Measurements from ENCODE around the gene SRSF10.
"Not testable (repeated sequence)": the region's sequence is repeated elsewhere in the genome, so short reads cannot be mapped to it uniquely, and the experiment has no call there.

Gene SRSF10

GRCh38 chr1:23979881-23980727 is at the start of gene SRSF10:
Gene SRSF10, minus strand, starts transcription at chr1:23980327. Its CDS starts 72 bp downstream, at chr1:23980255.
- DNase-seq, result peak; percentile 95

GRCh38 chr1:24027838-24028468 is 47.8 kb upstream of the SRSF10 start:
- no peak for DNase-seq

GRCh38 chr1:24022581-24023361 is 42.6 kb upstream of the SRSF10 start:
- DNase-seq, result no peak

GRCh38 chr1:24021403-24022266 is 41.5 kb upstream of the SRSF10 start:
- no peak for DNase-seq

GRCh38 chr1:24020470-24020869 is 40.3 kb upstream of the SRSF10 start:
- DNase-seq, result no peak

- DNase-seq, result no peak
Measured at GRCh38 chr1:24020025-24020424, 39.9 kb upstream of the SRSF10 start.

GRCh38 chr1:24018611-24019580 is 38.8 kb upstream of the SRSF10 start:
- DNase-seq, result no peak

GRCh38 chr1:24015221-24016210 is 35.4 kb upstream of the SRSF10 start:
- no peak for DNase-seq

- not testable (repeated sequence) for DNase-seq
Measured at GRCh38 chr1:24012878-24013277, 32.8 kb upstream of the SRSF10 start.

- DNase-seq, result no peak
Measured at GRCh38 chr1:24010650-24011049, 30.5 kb upstream of the SRSF10 start.

- DNase-seq, result no peak
Measured at GRCh38 chr1:24009406-24009805, 29.3 kb upstream of the SRSF10 start.

- not testable (repeated sequence) for DNase-seq
Measured at GRCh38 chr1:24008574-24009184, 28.6 kb upstream of the SRSF10 start.

GRCh38 chr1:24007079-24007478 is 27.0 kb upstream of the SRSF10 start:
- DNase-seq, result no peak

- DNase-seq, result no peak
Measured at GRCh38 chr1:24005163-24005562, 25.0 kb upstream of the SRSF10 start.

GRCh38 chr1:24004132-24004531 is 24.0 kb upstream of the SRSF10 start:
- DNase-seq, result no peak

GRCh38 chr1:24003331-24003972 is 23.3 kb upstream of the SRSF10 start:
- peak; percentile 72 for DNase-seq

GRCh38 chr1:24002695-24003094 is 22.6 kb upstream of the SRSF10 start:
- DNase-seq, result no peak

GRCh38 chr1:23999156-23999671 is 19.1 kb upstream of the SRSF10 start:
- DNase-seq, result no peak

- no peak for DNase-seq
Measured at GRCh38 chr1:23997812-23998211, 17.7 kb upstream of the SRSF10 start.
